NCI-H2196 treated with DMSO at 0.1 percent for 48 hours (cell line): ENCODE measurements around the gene SLC25A11.

Experiments
- DNase-seq: peaks from one replicate; lab custom pipeline; 2025; ENCODE audit not compliant: unreplicated experiment; lab: John Stamatoyannopoulos, UW

SLC25A11 gene

DNA sequence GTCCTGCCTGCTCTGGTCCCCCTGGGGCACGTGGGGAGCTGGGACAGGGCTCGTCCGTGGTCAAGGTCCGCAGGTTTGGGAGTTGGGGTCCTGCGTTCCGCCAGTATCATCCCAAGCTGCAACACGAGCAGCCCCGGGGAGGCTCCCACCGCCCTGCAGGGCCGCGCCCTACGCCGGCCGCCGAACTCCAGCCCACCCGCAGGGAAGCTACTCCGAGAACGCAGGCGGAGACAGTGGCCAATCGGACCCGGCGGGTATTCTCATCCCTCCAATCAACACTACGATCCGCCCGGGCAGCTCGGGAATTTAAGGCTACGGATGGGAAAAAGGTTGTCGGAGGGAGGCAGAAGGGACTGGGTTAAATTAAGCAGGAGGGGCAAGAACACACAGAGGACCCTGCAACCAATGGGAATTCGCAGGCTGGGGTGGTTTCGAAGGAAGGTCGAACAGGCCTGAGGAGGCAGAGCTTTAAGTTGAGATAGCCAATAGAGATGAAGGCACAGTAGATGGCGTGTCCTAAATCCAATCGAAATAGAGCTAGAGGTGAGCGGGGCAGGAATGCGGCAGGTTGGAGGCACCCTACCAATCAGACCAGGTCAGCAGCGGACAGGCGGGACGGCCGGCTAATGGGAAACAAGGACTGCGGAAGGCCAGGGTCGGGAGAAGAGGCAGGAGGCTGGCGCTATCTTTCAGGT is 27.1 kb upstream of the SLC25A11 start:
- DNase-seq = peak; percentile 95

DNA sequence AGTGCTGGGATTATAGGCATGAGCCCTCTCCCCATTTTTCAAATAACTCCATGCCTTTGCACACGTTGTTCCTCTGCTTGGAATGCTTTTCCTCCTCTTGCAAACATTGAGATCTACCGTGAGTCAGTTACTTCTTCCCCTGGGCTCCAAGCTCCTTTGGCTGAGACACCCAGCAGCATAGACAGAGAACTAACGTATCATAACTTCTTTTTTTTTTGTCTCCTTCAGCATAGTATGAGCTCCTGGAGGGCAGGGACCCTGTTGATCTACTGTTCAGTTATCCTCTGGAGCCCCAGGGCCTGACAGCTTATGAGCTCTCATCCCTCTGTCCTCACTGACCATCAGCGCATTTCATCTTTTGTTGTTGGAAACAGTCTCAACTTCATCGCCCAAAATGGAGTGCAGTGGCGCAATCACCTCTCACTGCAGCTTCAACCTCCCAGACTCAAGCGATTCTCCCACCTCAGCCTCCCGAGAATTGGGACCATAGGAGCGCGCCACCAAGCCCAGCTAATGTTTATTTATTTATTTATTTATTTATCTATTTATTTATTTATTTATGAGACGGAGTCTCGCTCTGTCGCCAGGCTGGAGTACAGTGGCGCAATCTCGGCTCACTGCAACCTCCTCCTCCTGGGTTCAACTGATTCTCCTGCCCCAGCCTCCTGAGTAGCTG is 25.6 kb upstream of the SLC25A11 start:
- no peak for DNase-seq

DNA sequence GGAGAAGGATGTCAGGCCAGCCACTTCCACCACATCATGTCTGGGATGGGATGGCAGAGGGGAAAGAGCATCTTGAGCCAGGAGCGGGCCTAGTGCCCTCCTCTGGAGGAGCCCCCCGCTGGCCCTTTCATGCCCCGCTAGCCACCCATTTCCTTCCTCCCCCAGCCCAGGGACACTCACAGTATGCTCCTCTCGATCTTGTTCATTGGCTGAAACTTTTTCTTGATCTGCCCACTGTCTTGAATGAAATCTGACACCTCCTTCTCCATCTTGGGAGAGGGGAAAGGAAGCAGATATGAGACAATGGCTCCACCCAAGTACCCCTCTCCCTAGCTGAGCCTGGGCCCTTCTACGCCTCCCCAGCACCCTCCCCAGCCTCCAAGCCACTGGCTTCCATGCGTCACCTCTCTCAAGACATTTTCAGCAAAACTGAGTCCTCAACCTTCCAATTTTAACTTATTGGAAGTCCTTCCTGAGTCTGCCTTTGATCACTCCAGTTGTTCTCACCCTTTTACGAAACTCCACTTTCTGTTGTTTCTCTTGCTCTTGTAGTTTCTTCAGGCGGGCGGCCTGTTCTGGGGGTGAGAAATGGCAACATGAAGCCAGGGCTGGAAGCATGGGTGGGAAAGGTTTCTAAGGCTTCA is 20.6 kb upstream of the SLC25A11 start:
- DNase-seq = no peak

DNA sequence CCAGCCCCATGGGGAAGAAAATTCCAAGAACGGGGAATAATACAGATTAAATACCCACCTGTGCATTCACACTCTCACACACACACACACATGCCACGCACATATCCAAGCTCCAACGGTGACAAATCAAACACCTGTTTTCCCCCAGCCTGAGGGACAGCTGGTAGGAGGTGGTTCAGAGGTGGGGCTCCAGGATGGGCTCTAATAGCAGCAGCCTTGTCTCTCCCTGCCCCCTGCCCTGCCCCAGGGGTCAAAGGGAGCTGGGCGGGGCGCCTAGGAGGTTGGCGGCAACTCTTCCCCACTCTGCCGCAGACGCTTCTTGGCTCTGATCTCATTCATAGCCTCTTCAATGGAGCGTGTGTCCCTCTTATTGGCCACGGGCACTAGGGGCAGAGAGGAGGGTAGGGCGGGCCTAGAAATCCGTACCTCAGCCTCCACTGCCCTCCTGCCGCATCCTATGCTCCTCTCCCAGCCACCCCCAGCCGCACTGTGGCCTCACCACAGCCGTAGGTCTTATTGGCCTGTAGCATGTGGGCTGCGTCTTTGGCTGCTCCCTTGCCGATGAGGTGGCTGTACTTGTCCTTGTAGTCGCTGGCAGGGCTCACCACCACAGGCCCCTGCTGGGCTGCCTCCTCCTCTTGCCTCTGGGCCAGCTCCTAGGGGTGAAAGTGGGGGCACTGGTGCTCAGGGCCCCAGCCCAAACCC is 19.6 kb upstream of the SLC25A11 start:
- no peak for DNase-seq

DNA sequence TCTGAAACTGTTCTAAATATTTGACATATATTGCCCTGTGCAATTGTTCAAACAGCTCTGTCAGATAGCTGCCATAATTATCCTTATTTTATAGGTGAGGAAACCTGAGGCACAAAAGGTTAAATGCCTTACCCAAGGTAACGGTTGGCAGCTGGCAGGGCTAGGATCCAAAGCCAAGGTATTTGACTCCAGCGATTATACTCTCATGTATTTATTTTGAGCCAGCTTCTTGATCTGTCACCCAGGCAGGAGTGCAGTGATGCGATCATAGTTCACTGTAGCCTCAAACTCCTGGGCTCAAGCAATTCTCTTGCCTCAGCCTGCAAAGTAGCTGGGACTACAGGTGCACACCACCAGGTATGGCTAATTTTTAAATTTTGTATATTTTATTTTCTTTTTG is 18.3 kb upstream of the SLC25A11 start:
- DNase-seq = no peak

DNA sequence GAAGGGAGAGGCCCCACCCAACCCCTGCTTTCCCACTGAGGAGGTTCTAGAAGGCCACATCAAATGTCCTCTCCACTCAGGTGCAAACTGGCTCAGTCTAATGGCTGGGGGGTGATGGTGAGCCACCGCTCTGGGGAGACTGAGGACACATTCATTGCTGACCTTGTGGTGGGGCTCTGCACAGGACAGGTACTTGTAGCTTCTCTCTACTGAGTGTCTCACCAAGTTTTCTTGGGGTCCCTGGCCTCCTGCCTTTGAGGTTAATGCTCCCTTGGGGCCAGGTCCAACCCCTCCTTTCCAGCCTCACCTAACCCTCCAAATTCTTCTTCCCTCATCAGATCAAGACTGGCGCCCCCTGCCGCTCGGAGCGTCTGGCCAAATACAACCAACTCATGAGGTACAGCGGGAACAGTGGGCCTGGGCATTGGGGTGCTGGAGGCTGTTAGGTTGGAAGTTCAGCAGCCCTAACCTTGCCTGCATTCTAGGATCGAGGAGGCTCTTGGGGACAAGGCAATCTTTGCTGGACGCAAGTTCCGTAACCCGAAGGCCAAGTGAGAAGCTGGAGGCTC is 16.7 kb upstream of the SLC25A11 start:
- DNase-seq = no peak

DNA sequence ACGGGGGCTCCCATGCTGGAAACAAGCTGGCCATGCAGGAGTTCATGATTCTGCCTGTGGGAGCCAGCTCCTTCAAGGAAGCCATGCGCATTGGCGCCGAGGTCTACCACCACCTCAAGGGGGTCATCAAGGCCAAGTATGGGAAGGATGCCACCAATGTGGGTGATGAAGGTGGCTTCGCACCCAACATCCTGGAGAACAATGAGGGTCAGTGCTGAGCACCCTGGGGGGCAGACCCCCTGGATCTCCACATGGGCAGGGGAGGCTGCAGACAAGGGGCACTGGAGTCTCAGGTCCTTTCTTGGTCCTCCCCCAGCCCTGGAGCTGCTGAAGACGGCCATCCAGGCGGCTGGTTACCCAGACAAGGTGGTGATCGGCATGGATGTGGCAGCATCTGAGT is 15.2 kb upstream of the SLC25A11 start:
- no peak for DNase-seq

DNA sequence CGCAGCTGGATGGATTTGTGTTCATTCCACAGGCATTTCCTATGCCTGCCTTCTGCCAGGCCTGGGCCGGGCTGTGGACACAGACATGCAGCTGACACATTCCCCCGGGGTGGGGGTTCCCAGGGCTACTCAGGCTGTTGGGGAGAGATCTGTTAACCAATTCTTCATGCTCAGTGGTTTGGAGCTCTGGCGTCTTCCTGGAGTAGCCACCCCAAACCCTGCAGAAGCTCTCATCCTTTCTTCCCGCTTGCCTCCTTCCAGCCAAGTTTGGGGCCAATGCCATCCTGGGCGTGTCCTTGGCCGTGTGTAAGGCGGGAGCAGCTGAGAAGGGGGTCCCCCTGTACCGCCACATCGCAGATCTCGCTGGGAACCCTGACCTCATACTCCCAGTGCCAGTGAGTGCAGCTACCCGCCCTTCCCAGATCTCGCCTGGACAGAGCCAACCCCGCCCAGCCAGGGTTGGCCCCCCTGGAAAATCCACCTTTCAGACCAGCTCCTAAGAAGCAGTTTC is 13.7 kb upstream of the SLC25A11 start:
- DNase-seq = no peak

DNA sequence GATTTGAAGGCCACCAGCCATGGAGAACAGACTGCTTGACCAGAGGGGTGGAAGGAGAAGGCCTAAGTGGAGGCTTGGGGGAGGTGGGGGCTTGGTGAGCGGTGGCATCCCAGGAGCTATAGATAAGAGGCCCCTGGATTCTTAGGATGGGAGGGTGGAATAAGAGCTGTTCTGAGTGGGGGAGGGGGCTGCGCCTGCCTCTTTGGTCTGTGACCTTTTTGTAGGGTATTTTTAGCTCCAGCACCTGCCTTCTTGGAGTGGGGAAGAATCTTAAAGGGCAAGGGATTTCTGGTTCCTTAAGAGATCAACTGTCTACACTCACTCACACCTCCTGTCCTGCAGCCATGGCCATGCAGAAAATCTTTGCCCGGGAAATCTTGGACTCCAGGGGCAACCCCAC is 11.6 kb upstream of the SLC25A11 start:
- no peak for DNase-seq

DNA sequence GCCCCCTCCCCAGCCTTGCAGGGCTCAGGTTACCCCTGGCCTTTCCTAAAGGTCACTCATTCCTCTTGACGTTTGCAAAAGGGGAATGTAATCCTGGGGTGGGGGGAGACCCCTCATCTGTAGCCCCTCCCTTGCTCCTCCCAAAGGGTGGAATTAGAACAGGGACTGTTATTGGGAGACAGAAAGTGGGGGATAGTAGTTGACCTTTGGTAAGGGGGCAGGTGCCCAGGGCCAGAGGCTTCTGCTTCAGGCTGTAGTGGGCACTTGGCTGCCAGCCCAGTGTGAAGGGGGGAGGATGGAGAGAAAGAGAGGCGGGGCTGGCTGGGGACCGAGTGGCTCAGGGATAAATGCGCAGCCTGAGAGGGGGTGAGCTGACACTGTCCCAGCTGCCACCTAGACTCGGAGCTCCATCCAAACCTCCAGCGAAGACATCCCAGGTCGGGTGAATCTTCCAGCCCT is 10.9 kb upstream of the SLC25A11 start, which contains the start of gene ENO3:
TSS of gene ENO3 (plus strand) at position 374 of the 459 bp plus-strand sequence. CDS start 711 bp downstream, outside the sequence.
- DNase-seq = no peak

DNA sequence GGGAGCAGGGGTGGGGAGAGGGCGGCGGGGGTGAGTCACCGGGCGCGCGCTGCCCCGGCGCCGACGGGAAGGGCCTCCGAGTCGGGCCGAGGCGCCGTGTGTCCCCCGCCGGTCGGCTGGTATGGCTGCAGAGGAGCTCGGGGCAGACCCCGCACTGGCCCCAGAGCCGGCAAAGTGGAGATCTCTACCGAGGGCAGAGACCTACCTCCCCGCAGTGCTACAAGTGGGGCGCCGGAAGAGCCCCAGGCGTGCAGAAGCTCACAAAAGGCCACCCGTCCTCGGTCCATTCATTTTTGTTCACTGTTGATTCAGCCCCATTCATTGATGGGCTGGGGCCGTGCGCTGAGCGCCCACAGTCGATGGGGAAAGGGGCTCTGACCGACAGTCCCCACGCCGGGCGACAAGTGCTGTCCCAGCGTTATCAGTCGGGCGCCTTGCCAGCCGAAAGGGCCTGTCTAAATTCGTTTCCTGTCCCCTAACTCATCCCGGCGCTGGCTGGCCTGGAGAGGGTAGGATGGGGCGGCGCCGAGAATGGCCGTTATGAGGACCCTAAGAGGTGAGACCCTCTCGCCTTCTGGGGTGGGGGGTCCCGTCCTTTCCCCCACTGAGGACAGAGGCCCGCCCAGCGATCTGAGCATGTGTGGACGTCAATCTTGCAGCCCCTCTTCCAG is 10.4 kb upstream of the SLC25A11 start:
- DNase-seq = no peak

DNA sequence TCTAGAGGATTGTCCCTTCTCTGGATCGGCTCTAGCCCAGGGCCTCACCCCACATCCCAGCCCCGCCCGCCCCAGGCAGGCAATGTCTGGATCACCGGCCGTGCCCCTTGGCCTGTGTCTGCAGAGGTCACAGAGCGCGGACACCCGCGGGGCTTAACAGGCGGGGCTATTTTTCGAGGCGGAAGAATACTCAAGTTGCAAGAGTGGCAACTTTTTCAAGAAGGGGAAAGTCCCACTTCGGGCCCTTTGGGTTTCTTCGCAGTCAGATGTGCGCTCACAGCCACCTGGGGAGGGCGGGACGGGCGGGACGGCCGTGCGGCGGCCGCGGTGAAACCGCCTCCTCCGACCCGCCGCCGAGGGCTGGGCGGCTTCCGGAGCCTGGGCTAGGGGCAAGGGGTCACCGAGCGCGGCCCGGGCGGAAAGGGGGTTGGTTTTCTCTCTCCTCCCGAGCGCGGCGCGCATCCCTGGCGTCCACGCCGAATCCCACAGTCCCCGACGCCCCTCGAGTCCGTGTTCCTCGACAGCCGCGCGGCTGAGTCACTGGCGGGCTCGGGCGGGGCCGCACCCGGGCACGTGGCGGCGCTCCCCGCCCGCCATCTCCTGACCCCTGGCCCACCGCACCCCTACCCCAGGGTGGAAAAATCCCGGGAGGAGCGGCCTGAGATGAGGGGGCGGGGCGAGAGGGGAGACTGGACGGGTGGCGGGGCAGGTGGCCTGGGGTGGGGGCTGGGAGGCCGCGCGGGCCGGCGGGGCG is 9.7 kb upstream of the SLC25A11 start:
- DNase-seq = peak; percentile 50

DNA sequence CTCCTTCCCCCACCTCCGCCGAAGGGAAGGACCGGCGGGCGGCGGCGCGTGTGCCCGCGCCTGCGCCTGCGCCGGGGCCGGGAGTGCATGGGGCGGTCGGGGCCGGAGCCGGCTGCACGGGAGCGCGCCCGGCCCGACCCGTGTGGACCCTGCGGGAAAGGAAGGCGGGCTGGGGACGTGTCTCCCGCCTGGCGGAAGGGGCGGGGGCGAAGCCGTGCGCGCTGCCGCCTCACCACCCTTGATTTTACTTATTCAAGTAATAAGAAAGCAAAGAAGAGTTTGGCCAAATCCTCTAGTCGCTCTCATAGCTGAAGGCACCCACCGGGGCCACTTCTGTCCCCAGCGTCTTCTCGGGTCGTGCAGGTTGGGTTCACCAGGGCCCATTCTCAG is 9.1 kb upstream of the SLC25A11 start:
- DNase-seq = peak; percentile 51

DNA sequence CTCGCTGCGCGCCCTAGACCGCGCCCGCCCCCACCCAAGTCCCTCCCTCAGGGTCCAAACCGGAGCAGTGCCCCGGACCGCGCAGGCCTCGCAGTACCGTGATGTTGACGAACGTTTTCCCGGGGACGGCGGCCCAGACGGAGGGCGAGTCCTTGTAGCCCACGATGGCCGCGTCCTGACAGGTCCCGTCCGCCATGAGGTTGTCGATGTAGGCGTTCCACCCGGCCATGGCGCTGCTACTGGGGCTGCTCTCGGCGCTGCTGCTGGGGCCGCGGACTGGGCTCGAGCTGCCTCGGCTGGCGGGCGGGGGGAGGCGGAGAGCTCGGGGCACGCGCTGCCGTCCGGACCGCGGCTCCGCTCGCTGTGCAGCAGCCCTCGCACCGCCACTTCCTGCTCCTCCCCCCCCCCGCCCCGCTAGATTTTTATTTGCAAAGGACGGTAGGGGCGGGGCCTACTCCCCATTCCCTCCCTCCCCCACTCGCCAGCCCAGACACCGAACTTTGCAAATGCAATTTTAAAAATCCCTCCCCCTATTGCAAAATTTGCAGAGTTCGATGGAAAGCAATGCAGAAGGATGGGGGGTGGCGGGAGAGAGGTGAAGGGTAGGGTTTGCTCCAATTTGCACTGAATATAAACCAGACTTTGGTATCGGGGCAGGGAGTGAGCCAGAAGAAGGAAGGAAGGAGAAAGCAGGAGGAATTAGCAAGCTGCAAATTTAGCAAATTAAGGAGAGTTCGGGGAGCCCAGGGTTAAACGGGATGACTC is 8.5 kb upstream of the SLC25A11 start, which contains the start of gene PFN1:
TSS of gene PFN1 (minus strand) at position 365 of the 765 bp plus-strand sequence. CDS start at position 229, 136 bp downstream.
- DNase-seq = peak; percentile 42

DNA sequence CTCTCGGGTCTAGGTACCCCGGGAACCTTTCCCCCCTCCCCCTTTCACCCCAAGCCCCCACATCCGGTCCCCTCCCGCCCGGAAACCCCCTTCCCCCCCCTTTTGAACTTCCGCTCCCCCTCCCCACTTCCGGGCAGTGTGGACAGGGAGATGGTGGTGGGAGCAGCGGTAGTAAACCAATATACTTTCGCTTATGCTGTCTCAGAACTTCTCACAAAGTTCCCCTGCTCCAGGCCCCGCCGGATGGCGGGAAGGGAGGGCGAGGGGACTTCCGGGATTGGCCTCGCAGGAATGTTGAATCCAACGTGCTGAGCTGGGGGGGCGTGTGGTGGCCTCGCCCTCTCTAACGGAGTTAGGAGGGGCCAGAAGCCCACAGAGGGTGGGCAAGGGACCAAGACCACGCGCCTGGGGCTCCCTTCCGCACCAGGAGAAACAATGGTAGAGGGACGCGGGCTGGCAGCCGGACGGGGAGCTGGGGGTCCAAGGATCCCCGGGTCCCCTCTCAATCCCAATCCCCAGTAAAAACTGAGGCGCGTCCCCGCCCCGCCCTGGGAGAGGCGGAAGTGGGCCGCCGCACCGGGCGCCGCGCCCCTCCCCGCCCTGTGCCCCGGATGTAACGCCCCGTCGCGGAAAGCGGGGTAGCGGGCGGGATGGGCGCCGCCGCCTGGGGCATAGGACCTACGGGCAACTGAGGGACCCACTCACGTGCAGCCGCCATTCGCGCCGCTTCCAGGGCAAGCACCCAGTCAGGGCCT is 7.7 kb upstream of the SLC25A11 start:
- no peak for DNase-seq

DNA sequence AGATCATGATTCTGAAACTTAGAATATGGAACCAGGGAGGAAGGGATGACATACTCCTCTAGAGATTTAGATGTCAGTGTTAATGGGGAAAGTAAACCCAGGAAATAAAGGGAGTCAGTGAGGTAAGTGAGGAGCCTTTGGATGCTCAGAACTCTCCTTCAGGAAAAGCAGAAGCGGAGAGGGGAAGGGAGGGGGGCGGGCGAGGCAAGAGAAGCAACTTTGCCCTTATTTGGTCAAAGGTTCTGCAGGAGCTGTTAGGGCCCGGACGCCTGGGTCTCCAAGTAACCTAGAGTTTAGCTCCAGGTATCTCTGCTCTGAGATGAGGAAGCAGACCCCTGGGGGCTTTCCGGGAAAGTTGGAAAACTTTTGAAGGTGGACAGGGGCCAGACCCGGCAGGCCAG is 7.2 kb upstream of the SLC25A11 start:
- DNase-seq = no peak

DNA sequence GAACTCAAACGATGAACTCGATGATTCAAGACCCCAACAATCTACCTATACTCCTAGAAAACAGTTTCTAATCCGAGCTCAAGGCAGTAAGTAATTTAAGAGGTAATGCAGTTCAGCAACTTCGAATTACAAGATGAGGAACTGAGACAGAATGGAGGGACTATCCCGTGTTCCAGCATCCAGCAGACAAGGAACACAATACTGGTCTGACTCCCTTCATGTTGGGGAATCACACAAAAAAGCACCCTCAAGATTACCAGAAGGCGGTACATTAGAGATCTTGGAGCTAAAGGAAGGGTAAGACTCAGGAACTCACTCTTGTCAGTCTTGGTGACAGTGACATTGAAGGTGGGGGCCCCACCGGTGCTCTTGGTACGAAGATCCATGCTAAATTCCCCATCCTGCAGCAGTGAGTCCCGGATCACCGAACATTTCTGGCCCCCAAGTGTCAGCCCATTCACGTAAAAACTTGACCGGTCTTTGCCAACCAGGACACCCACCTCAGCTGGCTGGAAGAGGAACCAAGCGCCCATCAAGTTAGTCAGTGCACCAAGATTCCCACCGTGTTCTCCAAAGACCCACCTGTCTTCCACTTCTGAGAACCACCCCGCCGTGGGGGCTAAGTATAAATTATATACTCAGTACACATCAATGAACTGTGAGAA is 6.6 kb upstream of the SLC25A11 start:
- no peak for DNase-seq

DNA sequence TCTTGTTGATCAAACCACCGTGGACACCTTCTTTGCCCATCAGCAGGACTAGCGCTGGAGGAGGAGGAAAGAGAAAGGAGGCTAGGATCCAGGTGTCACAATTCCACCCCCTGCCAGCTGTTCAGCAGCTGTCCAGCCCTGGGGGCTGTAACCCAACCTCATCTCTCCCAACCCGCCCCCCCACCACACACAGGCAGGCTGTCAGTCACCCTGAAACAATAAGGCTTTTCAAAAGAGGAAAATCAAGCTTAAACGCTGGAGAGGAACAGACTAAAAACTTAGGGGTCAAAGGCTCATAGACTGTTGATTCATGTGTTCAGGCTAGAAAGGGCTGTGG is 6.1 kb upstream of the SLC25A11 start:
- no peak for DNase-seq
